MM.1S (cell line): Measurements from ENCODE around the gene TMEM37.

Experiments
- EZH2 ChIP-seq: fragments of 300-600 bp; sonication (generic); optimal IDR thresholded peaks from 2 replicates; pipeline ENCODE3; 2017; ENCODE audit warnings: low read depth, mild to moderate bottlenecking, antibody characterized with exemption, low read length, mixed read lengths
- TF ChIP-seq, protein P1 (sequence below): fragments of 300-600 bp; sonication (generic); IDR thresholded peaks from 2 replicates; pipeline ENCODE4 v1.5.1; 2016; ENCODE audit warnings: antibody characterized with exemption, low read length, mixed read lengths

DNA sequence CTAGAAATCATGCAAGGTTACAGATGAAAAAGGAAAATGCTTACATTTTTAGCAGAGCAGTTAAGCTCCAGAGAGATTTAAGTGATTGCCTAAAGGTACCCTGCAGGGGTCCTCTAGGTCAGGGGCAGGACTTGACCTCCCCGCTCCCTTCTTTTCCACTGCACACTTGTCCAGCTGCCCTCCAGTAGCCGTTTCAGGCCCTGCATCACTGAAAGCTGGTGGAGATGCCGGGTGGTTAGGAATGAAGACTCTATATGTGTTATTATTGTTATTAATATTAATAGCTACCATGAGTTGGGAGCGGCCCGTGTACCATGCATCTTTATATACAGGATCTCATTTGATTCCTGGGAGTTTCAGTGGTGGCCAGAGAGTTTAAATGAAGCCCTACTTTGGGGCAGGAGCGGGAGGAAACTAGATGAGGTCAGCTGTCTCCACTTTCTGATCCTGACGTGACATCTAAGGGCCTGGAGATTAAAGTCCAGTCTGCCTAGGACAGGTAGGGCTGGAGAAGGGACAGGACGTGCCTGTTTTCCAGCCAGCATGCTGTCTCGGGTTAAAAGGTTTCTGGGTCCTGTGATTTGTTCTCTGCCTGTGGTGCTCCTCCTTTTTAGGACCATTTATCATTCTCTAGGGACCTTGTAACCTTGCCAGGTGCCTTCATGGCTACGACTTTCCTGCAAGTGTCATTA lies 2.1 kb downstream of the TMEM37 start:
- no peak for TF ChIP-seq EZH2
- TF ChIP-seq, protein P1, sequence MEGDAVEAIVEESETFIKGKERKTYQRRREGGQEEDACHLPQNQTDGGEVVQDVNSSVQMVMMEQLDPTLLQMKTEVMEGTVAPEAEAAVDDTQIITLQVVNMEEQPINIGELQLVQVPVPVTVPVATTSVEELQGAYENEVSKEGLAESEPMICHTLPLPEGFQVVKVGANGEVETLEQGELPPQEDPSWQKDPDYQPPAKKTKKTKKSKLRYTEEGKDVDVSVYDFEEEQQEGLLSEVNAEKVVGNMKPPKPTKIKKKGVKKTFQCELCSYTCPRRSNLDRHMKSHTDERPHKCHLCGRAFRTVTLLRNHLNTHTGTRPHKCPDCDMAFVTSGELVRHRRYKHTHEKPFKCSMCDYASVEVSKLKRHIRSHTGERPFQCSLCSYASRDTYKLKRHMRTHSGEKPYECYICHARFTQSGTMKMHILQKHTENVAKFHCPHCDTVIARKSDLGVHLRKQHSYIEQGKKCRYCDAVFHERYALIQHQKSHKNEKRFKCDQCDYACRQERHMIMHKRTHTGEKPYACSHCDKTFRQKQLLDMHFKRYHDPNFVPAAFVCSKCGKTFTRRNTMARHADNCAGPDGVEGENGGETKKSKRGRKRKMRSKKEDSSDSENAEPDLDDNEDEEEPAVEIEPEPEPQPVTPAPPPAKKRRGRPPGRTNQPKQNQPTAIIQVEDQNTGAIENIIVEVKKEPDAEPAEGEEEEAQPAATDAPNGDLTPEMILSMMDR: no peak
